ENCODE data around the gene ZDHHC11B.

GRCh38 chr5:676699-677076, 107.8 kb downstream of the ZDHHC11B start:
- TF ChIP-seq, protein P1, sequence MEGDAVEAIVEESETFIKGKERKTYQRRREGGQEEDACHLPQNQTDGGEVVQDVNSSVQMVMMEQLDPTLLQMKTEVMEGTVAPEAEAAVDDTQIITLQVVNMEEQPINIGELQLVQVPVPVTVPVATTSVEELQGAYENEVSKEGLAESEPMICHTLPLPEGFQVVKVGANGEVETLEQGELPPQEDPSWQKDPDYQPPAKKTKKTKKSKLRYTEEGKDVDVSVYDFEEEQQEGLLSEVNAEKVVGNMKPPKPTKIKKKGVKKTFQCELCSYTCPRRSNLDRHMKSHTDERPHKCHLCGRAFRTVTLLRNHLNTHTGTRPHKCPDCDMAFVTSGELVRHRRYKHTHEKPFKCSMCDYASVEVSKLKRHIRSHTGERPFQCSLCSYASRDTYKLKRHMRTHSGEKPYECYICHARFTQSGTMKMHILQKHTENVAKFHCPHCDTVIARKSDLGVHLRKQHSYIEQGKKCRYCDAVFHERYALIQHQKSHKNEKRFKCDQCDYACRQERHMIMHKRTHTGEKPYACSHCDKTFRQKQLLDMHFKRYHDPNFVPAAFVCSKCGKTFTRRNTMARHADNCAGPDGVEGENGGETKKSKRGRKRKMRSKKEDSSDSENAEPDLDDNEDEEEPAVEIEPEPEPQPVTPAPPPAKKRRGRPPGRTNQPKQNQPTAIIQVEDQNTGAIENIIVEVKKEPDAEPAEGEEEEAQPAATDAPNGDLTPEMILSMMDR (IDR thresholded peaks at IDR 0.05): no peak
- no peak for TF ChIP-seq POLR2AphosphoS5 (IDR thresholded peaks at IDR 0.05)

Measured in prostate gland (tissue), 2 donors.